NCI-H446 (cell line): Measurements from ENCODE around the gene YIPF5.
A peak's percentile ranks its signal among the peaks of the same experiment; 100 is the strongest.

Experiments used
- DNase-seq, 2 experiments: peaks; one replicate each; lab custom pipeline; 2025; lab: John Stamatoyannopoulos, UW

The YIPF5 gene

GRCh38 chr5:144170276-144171024, at the start of gene YIPF5, which contains the start of gene KCTD16:
Gene YIPF5 (minus strand): TSS chr5:144170659. CDS start chr5:144169955, 704 bp downstream.
Gene KCTD16 (plus strand): TSS chr5:144170873.
- peak; percentile 78 to 97 for DNase-seq

GRCh38 chr5:144219869-144220268, 49.4 kb upstream of the YIPF5 start:
- no peak for DNase-seq

GRCh38 chr5:144210655-144211054, 40.2 kb upstream of the YIPF5 start:
- DNase-seq = no peak

GRCh38 chr5:144209361-144209760, 38.9 kb upstream of the YIPF5 start:
- peak; percentile 52 to 83 for DNase-seq

GRCh38 chr5:144207875-144208444, 37.5 kb upstream of the YIPF5 start:
- DNase-seq = peak in 1 of 2 experiments; percentile 66

GRCh38 chr5:144206141-144206540, 35.7 kb upstream of the YIPF5 start:
- DNase-seq = no peak

GRCh38 chr5:144205141-144205551, 34.7 kb upstream of the YIPF5 start:
- DNase-seq = peak; percentile 63 to 77

- peak; percentile 72 to 73 for DNase-seq
Measured at GRCh38 chr5:144203750-144204596, 33.5 kb upstream of the YIPF5 start.

- no peak for DNase-seq
Measured at GRCh38 chr5:144202726-144203125, 32.3 kb upstream of the YIPF5 start.

- peak in 1 of 2 experiments; percentile 78 for DNase-seq
Measured at GRCh38 chr5:144202072-144202471, 31.6 kb upstream of the YIPF5 start.

GRCh38 chr5:144201588-144201987, 31.1 kb upstream of the YIPF5 start:
- DNase-seq = no peak

- DNase-seq = no peak
Measured at GRCh38 chr5:144198386-144198785, 27.9 kb upstream of the YIPF5 start.

GRCh38 chr5:144196612-144197011, 26.2 kb upstream of the YIPF5 start:
- DNase-seq = no peak

GRCh38 chr5:144195448-144195847, 25.0 kb upstream of the YIPF5 start:
- DNase-seq = no peak

- DNase-seq = no peak
Measured at GRCh38 chr5:144194144-144194543, 23.7 kb upstream of the YIPF5 start.

GRCh38 chr5:144192661-144193060, 22.2 kb upstream of the YIPF5 start:
- DNase-seq = no peak

- peak in 1 of 2 experiments; percentile 22 for DNase-seq
Measured at GRCh38 chr5:144191998-144192397, 21.5 kb upstream of the YIPF5 start.

GRCh38 chr5:144191531-144191930, 21.1 kb upstream of the YIPF5 start:
- DNase-seq = no peak

- no peak for DNase-seq
Measured at GRCh38 chr5:144189800-144190429, 19.5 kb upstream of the YIPF5 start.

- DNase-seq = peak in 1 of 2 experiments; percentile 18
Measured at GRCh38 chr5:144187699-144188294, 17.3 kb upstream of the YIPF5 start.

GRCh38 chr5:144183254-144183889, 12.9 kb upstream of the YIPF5 start:
- DNase-seq = peak; percentile 20 to 48
